Duodenal mucosa (tissue), 2 donors: ENCODE results near the gene THY1.

Source experiments
- H3K27ac ChIP-seq: one replicate; pipeline ENCODE4 v1.7.0; 2013; ENCODE audit warnings: low read depth, low read length
- H3K27me3 ChIP-seq, 2 donors: one replicate each; pipeline ENCODE4 v1.7.0; 2013; ENCODE audit warnings: low read length in 2 of 2, control low read depth in 1 of 2; ENCODE audit not compliant: insufficient read depth in 2 of 2, control insufficient read depth in 1 of 2
- H3K36me3 ChIP-seq, 2 donors: one replicate each; pipeline ENCODE4 v1.7.0; 2013; ENCODE audit warnings: low read length in 2 of 2, control low read depth in 1 of 2; ENCODE audit not compliant: insufficient read depth in 2 of 2, control insufficient read depth in 1 of 2
- H3K4me1 ChIP-seq, 2 donors: one replicate each; pipeline ENCODE4 v1.7.0; 2013; ENCODE audit warnings: low read length in 2 of 2, control low read depth in 1 of 2; ENCODE audit not compliant: insufficient read depth in 2 of 2, control insufficient read depth in 1 of 2
- H3K4me3 ChIP-seq, 2 donors: one replicate each; pipeline ENCODE4 v1.7.0; 2013; ENCODE audit warnings: low read length in 2 of 2, low read depth in 1 of 2
- H3K9ac ChIP-seq, 2 donors: one replicate each; pipeline ENCODE4 v1.7.0; 2013; ENCODE audit warnings: low read length in 2 of 2, low read depth in 1 of 2
- H3K9me3 ChIP-seq, 2 donors: one replicate each; pipeline ENCODE4 v1.7.0; 2013; ENCODE audit warnings: low read length in 2 of 2, control low read depth in 1 of 2; ENCODE audit not compliant: control insufficient read depth in 1 of 2

THY1 gene

DNA sequence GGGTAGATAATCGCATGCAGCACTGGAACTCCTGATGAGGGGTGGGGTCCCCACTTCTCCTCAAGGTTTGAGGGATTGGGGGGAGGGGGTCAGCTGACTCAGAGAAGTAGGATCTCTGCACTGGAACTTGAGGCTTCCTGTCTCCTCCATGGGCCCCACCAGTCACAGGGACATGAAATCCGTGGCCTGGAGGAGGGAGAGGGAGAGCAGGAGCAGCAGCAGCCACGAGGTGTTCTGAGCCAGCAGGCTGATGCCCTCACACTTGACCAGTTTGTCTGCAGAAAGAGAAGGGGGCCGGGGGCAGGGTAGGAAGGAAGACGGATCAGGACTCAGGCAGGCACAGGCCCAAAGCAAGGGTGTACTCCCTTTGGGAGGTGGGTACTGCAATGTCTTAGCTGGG lies 3.7 kb downstream of the THY1 start:
- Histone ChIP-seq H3K9me3 (no peaks in the 10 kb centered on the region), H3K9ac (no peak overlapping the region), H3K36me3 (no peaks in the 10 kb centered on the region), H3K27me3 (peaks cover 24 to 34% of the 10 kb centered on the region in 2 donors), H3K4me3 (no peak overlapping the region), H3K27ac (no peak overlapping the region), H3K4me1 (no peaks in the 10 kb centered on the region)

- no peaks in the 10 kb centered on the region for H3K9me3 ChIP-seq
- H3K4me1 ChIP-seq = no peaks in the 10 kb centered on the region
- H3K27me3 ChIP-seq = peaks cover 19 to 30% of the 10 kb centered on the region in 2 donors
- no peaks in the 10 kb centered on the region for H3K36me3 ChIP-seq
- no peak overlapping the region for H3K4me3 ChIP-seq
- no peak overlapping the region for H3K9ac ChIP-seq
- H3K27ac ChIP-seq = no peak overlapping the region
Measured at GRCh38 chr11:119418759-119419158, 4.2 kb downstream of the THY1 start.

- H3K27me3 ChIP-seq = peaks cover 13 to 23% of the 10 kb centered on the region in 2 donors
- no peaks in the 10 kb centered on the region for H3K9me3 ChIP-seq
- H3K9ac ChIP-seq = no peak overlapping the region
- H3K36me3 ChIP-seq = no peaks in the 10 kb centered on the region
- no peak overlapping the region for H3K4me3 ChIP-seq
- H3K4me1 ChIP-seq = no peaks in the 10 kb centered on the region
- no peak overlapping the region for H3K27ac ChIP-seq
Measured at GRCh38 chr11:119417726-119418540, 5.0 kb downstream of the THY1 start.

DNA sequence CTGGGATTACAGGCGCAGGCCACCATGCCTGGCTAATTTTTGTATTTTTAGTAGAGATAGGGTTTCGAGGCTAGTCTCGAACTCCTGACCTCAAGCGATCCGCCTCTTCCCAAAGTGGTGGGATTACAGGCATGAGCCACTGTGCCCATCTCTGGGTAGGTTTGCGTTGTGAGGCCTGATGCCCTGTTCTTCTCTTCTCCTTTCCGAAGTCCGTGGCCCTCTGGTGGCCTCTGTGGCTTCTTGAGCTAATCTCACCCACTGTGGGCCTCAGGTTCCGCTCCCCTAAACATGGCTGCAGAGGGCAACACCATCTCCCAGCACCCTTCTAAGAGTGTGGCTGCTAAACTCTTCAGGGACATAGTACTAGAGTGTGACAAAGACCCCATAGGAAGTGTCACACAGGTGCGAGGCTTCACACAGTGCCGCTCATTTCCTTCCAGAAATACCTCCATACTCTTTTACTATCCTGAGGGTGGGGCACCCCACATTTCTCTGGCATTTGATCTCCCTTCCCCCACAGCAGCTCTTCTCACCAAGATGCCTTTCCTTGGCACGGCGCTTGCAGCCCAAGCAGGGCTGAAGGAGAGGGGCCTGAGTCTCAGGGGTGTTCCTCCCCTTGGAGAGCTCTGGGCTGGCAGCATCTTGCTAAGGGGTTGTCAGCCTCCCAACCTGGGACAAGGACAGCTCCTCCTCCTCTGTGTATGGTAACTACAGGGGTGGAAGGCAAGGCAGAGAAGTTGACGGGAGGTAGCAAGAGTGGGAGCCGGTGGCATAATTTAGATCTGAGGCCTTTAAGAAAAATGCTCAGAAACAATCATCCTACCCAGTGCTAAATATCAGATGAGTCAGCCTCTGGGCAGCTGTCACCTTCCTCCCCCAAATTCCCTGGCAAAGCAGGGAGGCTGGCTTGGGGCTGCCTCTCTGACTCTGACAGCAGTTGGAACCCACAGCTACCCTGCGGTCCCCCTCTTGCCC lies 6.1 kb downstream of the THY1 start:
- peaks cover 12 to 13% of the 10 kb centered on the region in 2 donors for H3K27me3 ChIP-seq

DNA sequence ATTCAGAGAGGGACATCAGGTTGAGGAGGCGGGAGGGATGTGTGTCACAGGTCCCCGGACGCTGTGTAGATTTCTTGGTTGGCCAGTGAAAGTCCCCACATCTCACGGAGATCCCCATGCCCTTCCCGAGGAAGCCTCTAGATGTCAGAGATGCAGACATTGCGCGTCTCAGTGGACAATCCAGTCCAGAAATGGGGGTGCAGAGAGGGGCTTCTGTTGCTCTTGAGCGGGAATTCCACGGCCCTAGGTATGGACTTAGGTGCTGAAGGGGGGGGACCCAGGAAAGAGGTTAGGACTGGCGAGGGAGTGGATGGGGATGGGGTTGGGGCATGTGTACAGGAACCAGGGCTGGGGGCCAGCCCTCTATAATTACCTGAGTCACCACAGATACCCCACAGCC lies 7.0 kb downstream of the THY1 start:
- no peaks in the 10 kb centered on the region for H3K9me3 ChIP-seq
- no peaks in the 10 kb centered on the region for H3K36me3 ChIP-seq
- H3K9ac ChIP-seq = no peak overlapping the region
- peaks cover 3 to 4% of the 10 kb centered on the region in 2 donors for H3K27me3 ChIP-seq
- no peaks in the 10 kb centered on the region for H3K4me1 ChIP-seq
- no peak overlapping the region for H3K27ac ChIP-seq
- no peak overlapping the region for H3K4me3 ChIP-seq

More for the DNA sequence above, 6.1 kb downstream of the THY1 start:
- Histone ChIP-seq H3K9me3 (no peaks in the 10 kb centered on the region), H3K4me3 (no peak overlapping the region), H3K27ac (no peak overlapping the region), H3K36me3 (no peaks in the 10 kb centered on the region), H3K4me1 (no peaks in the 10 kb centered on the region), H3K9ac (no peak overlapping the region)

DNA sequence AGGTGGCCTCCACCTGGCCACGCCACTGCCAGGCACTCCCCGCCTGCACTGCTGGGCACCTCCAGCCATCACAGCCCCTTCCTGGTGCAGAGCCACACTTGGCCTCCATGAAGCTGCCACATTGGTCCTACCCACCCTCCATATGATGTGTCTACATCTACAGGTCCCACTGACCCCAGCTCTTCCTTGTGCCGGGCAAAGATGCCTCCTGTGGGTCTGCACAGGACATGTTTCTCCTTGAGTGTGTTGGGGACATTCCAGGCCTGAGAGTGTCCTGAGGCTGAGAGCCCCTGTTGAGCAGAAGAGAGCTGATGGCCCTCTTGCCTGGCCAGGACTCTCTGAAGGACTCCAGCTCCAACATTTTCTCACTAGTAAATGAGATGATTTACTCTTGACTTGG lies 7.5 kb downstream of the THY1 start:
- Histone ChIP-seq H3K9me3 (no peaks in the 10 kb centered on the region), H3K27ac (no peak overlapping the region), H3K4me1 (no peaks in the 10 kb centered on the region), H3K36me3 (no peaks in the 10 kb centered on the region), H3K9ac (no peak overlapping the region), H3K4me3 (no peak overlapping the region), H3K27me3 (no peaks in the 10 kb centered on the region)

GRCh38 chr11:119414734-119415133 lies 8.2 kb downstream of the THY1 start:
- Histone ChIP-seq H3K36me3 (no peaks in the 10 kb centered on the region), H3K4me3 (no peak overlapping the region), H3K27ac (no peak overlapping the region), H3K27me3 (no peaks in the 10 kb centered on the region), H3K9ac (no peak overlapping the region), H3K9me3 (no peaks in the 10 kb centered on the region), H3K4me1 (no peaks in the 10 kb centered on the region)

DNA sequence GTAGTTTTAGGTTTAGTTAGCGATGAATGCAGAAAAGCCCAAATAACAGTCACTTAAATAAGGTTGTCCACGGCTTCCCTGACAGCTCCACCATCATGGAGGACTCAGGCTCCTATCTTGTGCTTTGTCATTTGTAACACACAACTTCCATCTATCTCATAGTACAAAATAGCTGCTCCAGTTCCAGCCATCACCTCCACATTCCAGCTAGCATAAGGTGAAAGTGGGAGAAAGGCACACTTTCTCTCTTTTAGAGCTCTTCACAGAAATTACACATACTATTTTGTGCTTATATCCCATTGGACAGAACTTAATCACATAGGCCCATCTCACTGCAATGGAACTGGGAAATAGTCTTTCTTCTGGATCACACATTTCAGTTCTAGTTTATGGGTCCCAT lies 8.7 kb downstream of the THY1 start:
- H3K27me3 ChIP-seq = no peaks in the 10 kb centered on the region
- H3K9me3 ChIP-seq = no peaks in the 10 kb centered on the region
- H3K9ac ChIP-seq = no peak overlapping the region
- H3K27ac ChIP-seq = no peak overlapping the region
- H3K4me1 ChIP-seq = no peaks in the 10 kb centered on the region
- no peaks in the 10 kb centered on the region for H3K36me3 ChIP-seq
- no peak overlapping the region for H3K4me3 ChIP-seq

DNA sequence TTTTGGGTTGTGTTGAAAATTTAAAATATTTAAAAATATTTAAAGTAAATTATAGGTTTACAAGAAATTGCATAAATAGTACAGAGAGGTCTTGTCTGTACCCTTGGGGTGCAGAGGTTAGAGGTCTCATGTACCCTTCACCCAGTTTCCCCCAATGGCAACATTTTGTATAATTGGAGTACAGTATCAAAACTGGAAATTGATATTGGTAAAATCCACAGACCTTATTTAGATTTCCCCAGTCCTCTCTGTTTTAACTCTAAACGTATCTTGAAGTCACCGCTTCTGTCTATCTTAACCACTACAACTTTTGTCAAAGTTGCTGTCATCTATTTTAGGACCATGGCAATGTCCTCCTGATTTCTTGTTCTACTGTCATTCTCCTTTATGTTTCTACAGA lies 10.9 kb downstream of the THY1 start:
- Histone ChIP-seq H3K4me1 (no peaks in the 10 kb centered on the region), H3K27ac (no peak overlapping the region), H3K4me3 (no peak overlapping the region), H3K36me3 (no peaks in the 10 kb centered on the region), H3K27me3 (no peaks in the 10 kb centered on the region), H3K9ac (no peak overlapping the region), H3K9me3 (no peaks in the 10 kb centered on the region)

DNA sequence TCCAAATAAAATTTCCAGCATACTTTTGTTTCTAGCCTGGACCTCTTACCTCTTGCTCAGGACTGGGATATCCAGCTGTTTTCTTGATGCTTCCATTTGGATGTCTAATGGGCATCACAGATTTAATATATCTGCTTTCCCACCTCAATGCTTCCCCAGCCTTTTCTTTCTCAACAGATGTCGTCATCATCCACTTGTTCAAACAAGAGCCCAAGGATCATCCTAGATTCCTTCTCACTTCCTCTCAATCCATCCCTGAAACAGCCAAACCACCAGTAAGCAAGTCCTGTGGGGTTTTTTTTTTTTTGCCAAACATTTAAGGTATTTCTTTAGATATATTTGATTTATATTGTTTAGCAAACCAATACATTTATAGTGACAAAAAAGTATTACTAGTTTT lies 12.5 kb downstream of the THY1 start:
- no peak overlapping the region for H3K27ac ChIP-seq
- no peak overlapping the region for H3K4me3 ChIP-seq

More for the DNA sequence above, 12.5 kb downstream of the THY1 start:
- Histone ChIP-seq H3K4me1 (no peaks in the 10 kb centered on the region), H3K36me3 (no peaks in the 10 kb centered on the region), H3K9ac (no peak overlapping the region), H3K9me3 (no peaks in the 10 kb centered on the region), H3K27me3 (no peaks in the 10 kb centered on the region)
